ENCODE measurements around the gene GOLGA6L2. TPM values are rescaled to one million over a fixed set of nuclear protein-coding genes. Genes with fewer than 3 reads are reported as not detected.
"Not testable (repeated sequence)": the region's sequence is repeated elsewhere in the genome, so short reads cannot be mapped to it uniquely, and the experiment has no call there.

The GOLGA6L2 gene, protein sequence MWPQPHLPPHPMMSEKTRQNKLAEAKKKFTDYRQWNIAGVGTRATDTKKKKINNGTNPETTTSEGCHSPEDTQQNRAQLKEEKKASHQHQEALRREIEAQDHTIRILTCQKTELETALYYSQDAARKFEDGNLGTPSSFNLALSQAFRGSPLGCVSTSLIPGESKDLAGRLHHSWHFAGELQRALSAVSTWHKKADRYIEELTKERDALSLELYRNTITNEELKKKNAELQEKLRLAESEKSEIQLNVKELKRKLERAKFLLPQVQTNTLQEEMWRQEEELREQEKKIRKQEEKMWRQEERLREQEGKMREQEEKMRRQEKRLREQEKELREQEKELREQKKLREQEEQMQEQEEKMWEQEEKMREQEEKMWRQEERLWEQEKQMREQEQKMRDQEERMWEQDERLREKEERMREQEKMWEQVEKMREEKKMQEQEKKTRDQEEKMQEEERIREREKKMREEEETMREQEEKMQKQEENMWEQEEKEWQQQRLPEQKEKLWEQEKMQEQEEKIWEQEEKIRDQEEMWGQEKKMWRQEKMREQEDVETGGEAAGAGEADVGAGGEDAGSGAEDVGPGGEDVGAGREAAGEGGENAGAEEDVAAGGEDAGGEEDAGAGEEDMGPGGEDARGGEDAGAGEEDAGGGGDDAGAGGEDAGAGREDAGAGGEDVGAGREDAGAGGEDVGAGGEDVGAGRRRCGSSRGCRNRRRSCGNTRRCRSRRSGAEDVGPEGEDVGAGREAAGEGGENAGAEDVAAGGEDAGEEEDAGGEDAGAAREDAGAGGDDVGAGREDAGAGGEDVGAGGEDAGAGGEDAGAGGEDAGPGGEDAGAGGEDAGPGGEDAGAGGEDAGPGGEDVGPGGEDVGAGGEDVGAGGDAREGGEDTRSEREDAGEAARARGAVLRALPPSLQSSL
- not detected for total RNA-seq

DNA sequence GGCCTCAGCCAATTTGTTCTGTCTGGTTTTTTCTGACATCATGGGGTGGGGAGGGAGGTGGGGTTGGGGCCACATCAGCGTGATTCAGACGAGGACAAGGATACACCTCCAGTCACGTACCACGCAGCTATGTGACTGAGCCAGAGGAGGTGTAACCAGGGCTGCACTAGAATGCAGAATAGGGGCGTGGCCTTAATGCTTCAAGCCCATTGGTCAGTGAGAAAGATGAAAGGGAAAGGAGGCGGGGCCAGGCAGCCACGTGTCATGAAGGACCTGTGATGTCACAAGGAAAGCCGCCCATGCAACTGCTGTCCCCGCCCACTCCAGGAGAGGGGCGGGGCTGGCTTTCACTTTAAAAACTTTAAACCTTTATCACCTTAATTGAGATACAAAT lies at the start of gene GOLGA6L2:
TSS of gene GOLGA6L2 (minus strand) at position 137 of the 394 bp plus-strand sequence. CDS start at position 75, 62 bp downstream.
- peak; percentile 96 for ATAC-seq

DNA sequence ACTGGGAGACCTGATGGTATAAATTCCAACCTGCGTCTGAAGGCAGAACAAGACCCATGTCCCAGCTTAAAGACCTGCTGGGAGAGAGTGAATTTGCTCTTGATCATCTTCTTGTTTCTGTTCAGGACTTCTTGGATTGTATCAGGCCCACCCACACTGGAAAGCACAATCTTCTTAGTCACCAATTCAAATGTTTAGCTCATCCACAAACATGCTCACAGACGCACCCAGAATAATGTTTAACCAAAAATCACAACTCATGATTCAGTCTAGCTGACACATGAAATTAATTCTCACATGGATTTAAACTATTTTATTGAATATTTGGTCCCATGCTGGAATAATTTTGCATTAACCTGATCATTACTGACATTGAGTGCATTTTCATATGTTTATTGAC lies 37.8 kb upstream of the GOLGA6L2 start:
- no peak for ATAC-seq

DNA sequence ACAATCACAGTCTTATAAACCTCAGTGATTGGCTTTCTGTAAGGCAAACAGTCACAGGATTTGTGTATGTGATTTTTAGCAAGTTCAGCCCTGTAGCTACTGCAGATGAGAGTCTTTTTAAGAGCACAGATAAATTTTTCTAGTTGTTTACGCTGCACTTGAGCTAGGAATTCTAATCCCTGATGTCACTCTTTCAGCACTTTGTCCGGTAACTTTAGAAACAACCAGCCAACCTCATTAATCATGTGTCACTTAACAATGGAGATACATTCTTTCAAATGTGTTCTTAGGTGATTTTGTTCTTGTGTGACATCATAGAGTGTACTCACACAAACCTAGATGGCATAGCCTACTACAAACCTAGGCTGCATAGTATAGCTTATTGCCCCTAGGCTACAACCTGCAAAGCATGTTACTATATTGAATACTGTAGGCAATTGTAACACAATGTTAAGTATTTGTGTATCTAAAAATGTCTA lies 36.8 kb upstream of the GOLGA6L2 start:
- peak; percentile 50 for ATAC-seq

DNA sequence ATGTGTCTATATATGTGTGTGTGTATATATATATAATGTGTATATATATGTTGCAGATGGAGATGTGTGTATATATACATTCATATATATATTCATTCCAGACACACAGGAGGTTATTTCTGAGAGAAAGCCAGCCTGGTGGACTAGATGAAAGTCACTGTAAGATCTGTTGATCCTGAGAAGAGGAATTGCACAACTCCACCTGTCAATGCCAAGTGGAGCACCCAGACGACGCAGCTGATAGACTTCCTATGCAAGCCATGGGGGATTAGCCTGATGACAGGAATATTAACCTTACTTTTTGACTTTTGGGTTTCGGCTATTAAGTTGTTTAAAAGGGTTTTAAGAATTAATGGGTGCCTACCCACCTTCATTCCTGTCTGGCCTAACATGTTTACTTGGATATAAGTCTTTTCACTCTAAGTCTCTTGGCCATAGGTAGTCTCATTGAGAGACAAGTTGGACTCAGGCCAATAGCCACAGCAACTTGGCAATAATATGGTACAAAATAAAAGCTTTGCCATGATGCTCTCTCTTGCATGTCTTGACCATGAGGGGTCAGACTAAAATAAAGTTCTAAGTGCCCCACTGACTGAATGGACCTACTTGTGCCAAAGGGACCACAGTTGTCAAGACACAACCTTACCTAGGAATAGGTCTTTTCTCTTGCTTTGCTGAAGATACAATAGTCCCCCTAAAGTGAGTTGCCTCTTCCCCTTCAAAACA lies 35.9 kb upstream of the GOLGA6L2 start:
- ATAC-seq, result peak; percentile 28

DNA sequence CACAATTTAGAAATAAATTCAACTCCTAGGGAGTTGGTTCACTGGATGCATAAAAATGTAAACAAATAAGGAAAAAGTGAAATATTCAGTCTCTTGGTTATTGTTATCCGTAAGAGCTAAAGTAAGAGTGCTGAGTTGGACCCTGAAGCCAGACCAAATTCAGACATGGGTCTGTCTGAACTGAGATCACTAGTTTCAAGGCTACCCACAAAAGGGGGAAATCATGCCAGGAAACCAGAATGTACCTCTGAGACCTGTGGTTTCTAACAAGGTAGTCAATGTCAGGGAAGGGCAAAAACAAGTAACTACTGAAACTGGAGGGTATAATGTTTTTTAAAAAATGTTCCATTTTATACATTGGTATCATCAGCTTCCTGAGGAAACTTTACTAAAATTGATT lies 35.2 kb upstream of the GOLGA6L2 start:
- ATAC-seq, result no peak

DNA sequence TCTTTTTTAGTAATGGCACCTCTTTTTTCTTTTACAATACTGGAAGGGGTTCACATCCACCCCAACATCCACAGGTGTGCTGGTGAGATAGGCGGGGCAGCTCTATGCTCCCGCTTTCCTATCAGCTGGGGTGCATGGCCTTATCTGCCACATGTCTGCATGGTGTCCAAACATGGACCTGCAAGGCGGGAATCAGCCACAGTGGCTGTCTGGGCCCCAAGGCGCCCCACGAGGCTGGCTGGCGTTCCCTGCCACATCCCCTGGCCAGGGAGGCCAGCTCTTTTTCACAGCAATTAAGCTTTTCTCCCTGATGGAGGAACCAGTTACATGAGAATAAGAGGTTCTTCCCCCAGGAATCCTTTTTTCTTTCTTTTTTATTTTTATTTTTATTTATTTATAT lies 30.9 kb upstream of the GOLGA6L2 start:
- ATAC-seq, result no peak

DNA sequence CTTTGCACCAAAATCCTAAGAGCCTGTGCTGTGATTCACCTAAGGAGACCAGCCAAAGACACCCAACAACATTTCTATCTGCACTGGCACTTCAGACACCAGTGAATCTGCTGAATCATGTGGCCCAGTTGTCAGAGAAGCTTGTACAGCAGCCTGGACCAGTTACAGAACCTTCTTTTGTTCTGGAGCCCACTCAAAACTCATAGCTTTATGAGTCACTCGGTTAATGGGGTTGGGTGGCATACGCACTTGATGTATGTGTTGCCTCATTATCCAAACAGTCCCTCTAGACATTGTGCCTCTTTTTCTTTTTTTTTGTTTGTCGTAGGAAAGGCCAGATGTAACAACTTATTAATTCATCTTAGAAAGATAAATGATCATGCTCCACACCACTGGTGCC lies 25.6 kb upstream of the GOLGA6L2 start:
- ATAC-seq, result peak; percentile 86

DNA sequence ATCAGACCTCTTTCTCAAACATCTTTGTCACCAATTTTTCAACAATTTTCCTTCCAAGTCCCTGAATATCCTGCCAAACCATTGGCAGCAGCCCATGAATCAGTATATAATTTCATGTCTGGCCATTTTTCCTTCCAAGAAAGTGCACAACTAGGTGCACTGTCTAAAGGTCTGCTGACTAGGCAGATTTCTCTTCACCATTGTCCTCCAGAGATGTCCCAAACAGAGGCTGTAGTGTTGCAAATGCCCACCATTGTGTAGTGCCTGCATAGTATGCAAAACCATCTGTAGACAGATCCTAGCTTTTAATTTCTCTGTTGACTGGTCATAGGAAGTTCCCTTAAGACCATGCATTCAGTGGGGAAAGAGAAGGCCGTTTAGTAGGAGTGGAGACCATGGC lies 25.0 kb upstream of the GOLGA6L2 start:
- ATAC-seq, result no peak

DNA sequence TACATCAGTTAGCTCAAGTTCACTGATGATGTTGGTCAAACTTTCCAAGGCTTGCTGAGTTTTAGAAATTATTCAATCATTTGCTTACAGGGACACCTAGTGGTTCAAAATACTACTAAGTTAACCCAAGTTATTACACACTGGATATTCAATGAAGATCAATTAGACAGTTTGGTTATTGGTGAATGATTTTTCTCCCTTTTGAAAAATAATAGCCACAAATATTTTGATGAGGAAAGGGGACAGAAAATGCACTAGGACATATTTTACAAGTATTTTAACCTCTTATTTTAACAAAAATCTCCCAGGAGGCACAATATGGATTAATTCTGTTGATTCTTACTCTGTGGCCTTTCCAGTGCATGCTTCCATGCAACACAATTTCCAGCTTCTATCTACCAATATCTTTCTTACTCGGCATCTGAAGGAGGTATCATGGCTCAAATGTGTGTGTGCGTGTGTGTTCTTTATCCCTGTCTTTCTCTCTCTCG lies 20.1 kb upstream of the GOLGA6L2 start:
- no peak for ATAC-seq

DNA sequence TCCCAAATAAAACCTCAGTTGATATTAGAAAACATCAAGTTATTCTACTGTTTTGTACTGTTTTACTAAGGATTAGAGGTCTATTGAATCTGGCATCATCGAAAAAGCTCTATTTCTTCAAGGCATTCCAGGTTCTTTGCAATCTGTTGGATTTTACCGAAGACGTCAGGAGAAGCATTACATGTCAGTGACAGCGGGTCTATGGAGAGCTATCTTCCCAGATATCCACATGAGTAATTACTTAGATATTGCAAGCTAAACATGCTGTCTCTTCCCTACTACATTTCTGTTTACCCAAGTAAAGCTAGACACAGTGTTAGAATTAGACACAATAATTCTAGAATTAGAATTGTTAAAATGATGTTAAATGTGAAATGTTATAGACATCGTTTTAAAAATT lies 10.8 kb upstream of the GOLGA6L2 start:
- no peak for ATAC-seq

DNA sequence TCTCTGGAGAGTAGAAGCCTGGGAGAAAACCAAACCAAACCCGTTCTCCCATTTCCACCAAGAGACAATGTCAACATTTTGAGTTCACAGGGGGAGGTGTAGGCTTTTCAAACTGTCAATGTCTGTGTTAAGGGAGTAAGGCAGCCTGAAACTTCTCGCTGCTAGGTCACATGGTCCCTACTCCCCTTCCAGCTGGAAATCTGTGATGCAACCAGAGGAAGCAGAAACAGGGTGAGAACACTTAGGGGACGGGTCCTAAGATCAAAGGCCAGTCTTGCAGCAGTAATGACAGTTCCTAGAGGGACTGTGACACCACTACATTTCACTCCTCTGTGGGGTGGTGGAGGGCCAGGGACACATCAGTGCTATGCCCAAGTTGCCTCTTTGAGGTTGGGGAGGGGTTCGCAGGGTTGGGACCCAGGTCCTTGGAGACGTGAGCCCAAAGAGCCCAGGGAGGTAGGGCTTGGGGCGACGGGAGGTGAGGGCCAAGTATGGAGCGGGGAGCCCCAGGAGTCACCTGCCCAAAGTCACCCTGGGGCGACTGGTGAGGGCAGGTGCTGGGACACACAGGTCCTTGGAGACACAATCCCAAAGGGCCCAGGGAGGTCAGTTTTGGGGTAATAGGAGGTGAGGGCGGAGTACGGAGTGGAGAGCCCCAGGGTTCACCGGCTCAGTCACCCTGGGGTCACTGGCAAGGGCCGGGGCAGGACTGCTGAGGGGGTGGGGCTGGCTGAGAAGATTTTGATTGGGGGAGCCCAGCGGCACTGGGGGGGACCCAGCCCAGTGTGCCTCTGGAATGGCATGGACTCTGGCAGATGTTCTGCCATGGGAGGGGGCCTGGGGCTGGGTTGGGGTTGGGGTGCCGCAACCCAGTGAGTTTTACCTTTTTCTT lies 582 bp downstream of the GOLGA6L2 start:
- peak; percentile 66 for ATAC-seq

DNA sequence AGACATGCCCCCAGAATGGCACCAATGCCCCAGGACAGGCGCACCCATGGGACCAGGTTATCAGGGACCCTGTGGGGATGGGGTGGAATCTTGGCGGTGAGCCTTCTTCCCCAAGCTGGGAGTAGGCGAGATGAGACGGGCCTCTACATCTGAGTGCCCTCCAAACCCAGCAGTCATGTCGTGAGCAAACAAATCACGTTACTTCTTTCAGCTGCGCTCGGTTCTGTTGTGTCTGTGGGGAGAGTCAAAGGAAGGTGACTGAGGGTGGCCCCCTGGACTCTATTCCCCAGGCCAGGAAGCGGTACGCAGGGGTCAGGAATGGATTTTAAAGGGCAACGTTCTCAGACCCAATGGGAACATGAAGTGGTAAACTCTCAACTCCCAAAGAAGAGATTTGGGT lies 2.8 kb downstream of the GOLGA6L2 start:
- ATAC-seq, result no peak

DNA sequence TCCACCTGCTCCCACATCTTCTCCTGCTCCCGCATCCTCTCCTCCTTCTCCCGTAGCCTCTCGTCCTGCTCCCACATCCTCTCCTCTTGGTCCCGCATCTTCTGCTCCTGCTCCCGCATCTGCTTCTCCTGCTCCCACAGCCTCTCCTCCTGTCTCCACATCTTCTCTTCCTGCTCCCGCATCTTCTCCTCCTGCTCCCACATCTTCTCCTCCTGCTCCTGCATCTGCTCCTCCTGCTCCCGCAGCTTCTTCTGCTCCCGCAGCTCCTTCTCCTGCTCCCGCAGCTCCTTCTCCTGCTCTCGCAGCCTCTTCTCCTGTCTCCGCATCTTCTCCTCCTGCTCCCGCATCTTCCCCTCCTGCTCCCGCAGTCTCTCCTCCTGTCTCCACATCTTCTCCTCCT lies 5.8 kb downstream of the GOLGA6L2 start:
- no peak for ATAC-seq

DNA sequence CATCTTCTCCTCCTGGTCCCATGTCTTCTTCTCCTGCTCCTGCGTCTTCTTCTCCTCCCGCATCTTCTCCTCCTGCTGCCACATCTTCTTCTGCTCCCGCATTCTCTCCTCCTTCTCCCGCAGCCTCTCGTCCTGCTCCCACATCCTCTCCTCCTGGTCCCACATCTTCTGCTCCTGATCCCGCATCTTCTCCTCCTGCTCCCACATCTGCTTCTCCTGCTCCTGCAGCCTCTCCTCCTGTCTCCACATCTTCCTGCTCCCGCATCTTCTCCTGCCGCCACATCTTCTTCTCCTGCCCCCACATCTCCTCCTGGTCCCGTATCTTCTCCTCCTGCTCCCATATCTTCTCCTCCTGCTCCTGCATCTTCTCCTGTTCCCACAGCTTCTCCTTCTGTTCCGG lies 6.4 kb downstream of the GOLGA6L2 start:
- no peak for ATAC-seq

DNA sequence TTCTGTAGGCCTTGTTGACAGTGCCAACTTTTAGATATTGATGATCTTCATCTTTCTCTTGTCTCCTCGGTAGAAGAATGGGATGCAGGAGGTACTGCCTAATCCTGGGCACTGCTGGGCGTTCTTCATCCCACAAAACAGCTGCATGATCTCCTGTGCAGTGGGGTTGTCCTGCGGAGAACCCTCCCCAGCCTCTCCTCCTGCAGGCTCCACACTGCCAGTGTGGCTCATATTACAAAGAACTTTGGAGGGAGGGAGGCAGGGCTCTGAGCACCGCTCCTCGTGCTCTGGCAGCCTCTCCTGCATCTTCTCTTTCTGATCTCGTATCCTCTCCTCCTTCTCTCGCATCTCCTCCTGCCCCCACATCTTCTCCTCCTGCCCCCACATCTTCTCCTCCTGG lies 7.5 kb downstream of the GOLGA6L2 start:
- no peak for ATAC-seq

DNA sequence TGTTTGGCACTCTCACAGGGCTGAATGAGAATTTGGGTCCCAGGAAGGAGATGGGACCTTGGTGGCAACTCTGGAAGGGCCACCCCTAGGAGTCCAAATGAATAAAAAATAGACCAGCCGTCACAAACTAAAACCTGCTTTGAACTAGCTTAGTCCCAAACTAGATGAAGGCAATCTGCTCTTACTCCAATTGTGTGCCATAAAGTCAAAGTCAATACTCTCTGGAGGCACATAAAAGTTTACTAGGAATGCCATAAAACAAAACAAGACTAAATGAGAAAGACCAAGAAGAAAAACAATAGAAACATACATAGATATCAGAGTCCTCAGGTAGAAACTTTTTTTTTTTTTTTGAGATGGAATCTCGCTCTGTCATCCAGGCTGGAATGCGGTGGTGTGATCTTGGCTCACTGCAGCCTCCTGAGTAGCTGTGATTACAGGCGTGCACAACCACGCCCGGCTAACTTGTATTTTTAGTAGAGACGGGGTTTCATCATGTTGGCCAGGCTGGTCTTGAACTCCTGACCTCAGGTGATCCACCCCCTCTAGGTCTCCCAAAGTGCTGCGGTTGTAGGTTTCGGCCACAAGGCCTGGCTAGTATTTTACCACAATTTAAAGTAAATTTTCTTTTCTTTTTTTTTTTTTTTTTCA lies 8.1 kb downstream of the GOLGA6L2 start:
- no peak for ATAC-seq

DNA sequence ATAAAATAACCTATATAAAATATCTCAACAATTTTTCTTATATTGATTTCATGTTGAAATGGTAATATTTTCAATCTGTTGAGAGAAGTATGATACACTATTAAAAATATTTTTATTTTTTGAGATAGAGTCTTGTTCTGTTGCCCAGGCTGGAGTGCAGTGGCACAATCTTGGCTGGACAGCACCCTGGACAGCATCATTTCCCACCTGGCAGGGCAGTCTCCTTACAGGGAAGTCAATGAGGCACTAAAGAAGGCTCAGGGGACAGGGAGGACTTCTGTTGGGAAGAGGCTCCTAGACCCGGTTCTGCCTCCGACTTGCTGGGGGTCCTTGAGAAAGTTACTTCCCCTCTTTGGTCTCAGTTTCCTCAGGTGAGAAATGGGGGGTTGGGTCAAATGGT lies 9.4 kb downstream of the GOLGA6L2 start:
- ATAC-seq, result no peak

DNA sequence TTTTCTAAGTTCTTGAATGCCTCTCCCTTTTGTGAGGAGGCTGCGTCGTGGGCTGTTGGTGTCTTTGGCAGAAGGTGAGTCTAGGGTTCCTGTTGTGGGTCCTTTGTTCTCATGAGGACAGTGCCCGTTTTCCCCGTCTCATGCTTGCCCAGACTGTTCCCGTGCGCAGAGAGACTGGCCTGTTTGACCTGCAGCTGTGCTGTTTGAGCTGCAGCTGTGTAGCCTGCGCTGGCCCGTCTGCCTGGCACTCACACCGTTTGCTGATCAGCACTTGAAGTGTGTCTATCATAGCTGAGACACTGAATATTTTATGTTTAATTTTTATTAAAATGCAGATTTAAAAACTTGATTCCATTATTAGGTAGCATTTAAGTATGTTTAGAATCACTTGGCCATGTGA lies 9.9 kb downstream of the GOLGA6L2 start:
- no peak for ATAC-seq

DNA sequence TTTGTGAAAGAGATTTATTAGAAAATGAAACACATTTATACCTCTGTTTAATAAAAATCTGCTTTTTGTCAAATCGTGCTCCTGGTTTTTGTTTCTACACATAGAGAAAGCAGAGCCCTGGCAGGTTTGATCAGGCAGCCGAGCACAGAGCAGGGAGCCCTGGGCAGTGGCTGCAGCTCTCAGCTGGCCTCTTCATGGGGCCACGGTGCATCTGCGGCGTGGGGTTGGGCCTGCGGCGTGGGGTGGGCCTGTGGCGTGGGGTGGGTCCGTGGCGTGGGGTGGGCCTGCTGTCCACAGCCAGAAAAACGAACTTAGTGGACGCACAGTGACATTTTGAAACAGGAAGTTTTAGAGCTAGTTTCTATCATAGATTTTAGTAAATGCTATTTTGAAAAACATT lies 10.6 kb downstream of the GOLGA6L2 start:
- ATAC-seq, result no peak

DNA sequence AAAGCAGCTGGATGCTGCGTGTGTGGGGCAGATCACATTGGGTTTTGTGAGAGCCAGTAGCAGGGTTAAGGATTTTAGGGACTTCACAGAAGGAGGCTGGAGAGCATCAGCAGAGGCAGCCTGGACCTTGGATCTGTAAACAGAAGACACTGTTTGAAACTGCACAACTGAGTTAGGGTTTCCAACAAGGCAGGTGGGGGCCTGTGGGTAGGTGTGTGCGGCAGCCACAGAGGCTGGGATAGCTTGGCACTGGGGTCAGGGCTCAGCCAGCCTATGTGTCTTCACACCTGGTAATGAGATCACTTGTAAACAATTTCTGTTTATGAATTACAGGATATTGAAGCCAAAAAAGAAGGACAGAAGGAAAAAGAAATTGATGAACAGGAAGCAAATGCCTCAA lies 12.3 kb downstream of the GOLGA6L2 start:
- not testable (repeated sequence) for ATAC-seq

DNA sequence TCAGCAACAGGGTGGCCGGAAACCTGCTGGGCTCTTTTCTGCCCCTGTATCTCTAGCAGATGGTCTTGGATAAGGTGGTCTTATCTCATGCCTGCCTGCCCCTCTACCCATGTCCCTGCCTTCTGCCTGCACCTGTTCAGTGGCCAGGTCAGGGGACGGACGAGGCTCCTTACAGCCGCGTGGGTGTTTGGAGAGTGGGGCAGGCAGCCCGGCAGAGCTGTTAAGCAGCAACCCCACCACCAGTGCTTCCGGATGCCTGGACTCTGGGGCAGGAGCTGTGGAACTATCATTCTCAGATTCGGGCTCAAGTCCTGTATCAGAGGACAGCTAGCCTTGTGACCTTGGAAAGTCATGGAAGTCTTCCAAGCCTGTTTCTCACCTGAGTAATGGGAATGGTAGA lies 21.7 kb downstream of the GOLGA6L2 start:
- ATAC-seq, result not testable (repeated sequence)
